Measurements from ENCODE around the gene MROH7. TPM values are rescaled to one million over a fixed set of nuclear protein-coding genes. Genes with fewer than 3 reads are reported as not detected.
"Not testable (repeated sequence)": the region's sequence is repeated elsewhere in the genome, so short reads cannot be mapped to it uniquely, and the experiment has no call there.

MROH7 gene
- total RNA-seq, 4 donors from 2014 or later, result 11.6 to 20.8 (median 14.8) TPM

DNA sequence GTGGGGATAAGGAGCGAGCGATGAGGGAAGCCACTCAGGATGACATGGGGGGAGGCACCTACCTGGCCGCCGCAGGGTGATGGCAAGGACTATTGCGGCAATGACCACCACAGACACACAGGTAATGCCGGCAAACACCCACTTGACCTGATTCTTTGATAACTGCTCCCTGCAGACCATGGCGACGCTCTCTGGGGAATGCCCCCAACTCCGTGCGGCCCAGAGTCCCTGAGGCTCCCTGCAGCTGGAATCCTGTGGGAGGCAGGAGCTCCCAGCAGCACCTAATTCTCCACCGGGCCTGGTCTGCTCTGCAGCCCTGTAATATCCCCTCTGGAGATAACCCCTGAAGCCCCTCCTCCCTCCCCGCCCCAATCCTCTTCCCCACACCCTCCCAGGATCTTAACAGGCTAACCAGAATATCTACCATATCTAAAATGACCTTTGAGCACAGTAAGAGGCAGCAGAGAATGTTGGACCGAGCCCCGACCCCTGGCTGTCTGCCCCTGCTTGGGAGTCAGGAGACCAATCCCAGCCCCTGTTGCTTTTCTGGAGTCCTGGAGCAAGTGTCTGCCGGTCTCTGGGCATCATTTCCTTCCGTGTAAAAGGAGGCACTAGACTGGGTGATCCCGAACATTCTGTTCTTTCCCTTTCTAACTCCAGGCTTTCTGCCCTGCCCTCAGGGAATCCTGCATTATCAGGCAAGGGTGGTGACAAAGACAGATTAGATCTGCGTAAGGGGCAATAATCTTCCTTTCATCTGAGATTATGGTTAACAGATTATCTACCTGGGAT is 18.2 kb upstream of the MROH7 start, which contains the start of gene FAM151A:
TSS of gene FAM151A (minus strand) at position 310 of the 792 bp plus-strand sequence. CDS start at position 180, 130 bp downstream.
- Histone ChIP-seq H3K4me3 (no peak within 1 kb of the TSS), H3K27ac (replicated peaks in 1 of 4) (no peak within 1 kb of the TSS), H3K9me3 (no peaks in the 10 kb centered on the region), H3K27me3 (no peaks in the 10 kb centered on the region), H3K36me3 (no peaks in the 10 kb centered on the region), H3K4me1 (no peaks in the 10 kb centered on the region)
- no peak for TF ChIP-seq EP300 (IDR thresholded peaks at IDR 0.05)
- 85% methylated on average over 16 of the region's 18 CpGs for WGBS
- intact Hi-C loops (cut with DNase I), result no loop called here
- DNase-seq (ENCODE audit: extremely low spot score), result no peak

DNA sequence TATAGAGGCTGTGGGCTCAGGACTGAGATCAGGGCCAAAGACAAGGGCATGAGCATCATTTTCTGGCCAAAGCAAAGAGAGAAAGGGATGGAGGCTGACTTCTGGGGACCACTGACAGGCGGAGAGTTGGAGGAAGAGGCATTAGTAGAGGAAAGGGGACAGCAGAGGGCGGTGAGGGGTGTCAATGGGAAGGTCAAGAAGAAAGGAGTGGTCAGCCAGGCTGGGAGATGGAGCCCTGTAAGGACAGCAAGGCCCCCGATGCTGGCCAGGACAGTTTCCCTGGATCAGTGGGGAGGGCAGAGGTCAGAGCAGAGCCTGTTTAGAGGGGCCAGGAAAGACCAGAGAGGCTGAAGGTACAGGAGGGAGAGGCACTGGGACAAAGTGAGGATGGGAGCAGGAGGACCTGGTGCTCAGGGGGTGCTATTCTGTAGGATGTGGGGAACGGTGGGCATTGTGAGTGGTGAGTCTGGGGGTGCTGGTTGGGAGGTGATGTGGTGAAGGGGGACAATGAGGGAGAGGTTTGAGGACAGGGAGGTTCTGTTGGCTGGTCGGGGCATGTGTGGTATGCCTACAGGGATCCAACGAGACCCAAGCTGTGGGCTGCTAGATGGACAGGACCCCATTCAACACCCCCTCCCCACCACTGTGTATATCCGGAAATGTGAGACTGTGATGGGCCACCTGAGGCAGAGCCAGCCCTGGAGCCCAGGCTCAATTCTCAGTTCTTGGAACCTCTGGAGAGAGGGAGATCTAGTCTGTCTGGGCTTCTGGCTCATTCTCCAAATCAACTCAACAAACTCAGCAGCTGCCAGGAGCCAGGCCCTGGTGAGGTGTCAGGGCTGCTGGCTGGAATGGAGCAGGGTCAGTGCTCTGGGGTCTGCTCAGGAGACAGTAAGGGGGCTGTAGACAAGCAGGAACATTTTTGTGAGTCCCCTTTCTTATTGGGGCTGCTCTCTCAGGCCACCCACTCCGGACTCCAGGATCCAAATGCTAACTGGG is 16.8 kb upstream of the MROH7 start:
- H3K27ac ChIP-seq (replicated peaks in 1 of 4), result no peak overlapping the region
- no peak overlapping the region for H3K4me3 ChIP-seq
- peak; percentile 82 for DNase-seq (ENCODE audit: extremely low spot score)

GRCh38 chr1:54627196-54627595 is 14.4 kb upstream of the MROH7 start:
- no peaks in the 10 kb centered on the region for H3K36me3 ChIP-seq
- TF ChIP-seq EP300 (IDR thresholded peaks at IDR 0.05) (no peak), POLR2A (IDR thresholded peaks at IDR 0.05; ENCODE audit: low read depth) (no peak), POLR2AphosphoS5 (IDR thresholded peaks at IDR 0.05) (no peak)
- TF ChIP-seq, protein P1, sequence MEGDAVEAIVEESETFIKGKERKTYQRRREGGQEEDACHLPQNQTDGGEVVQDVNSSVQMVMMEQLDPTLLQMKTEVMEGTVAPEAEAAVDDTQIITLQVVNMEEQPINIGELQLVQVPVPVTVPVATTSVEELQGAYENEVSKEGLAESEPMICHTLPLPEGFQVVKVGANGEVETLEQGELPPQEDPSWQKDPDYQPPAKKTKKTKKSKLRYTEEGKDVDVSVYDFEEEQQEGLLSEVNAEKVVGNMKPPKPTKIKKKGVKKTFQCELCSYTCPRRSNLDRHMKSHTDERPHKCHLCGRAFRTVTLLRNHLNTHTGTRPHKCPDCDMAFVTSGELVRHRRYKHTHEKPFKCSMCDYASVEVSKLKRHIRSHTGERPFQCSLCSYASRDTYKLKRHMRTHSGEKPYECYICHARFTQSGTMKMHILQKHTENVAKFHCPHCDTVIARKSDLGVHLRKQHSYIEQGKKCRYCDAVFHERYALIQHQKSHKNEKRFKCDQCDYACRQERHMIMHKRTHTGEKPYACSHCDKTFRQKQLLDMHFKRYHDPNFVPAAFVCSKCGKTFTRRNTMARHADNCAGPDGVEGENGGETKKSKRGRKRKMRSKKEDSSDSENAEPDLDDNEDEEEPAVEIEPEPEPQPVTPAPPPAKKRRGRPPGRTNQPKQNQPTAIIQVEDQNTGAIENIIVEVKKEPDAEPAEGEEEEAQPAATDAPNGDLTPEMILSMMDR (IDR thresholded peaks at IDR 0.05), result no peak
- no peak overlapping the region for H3K27ac ChIP-seq (replicated peaks in 1 of 4)
- DNase-seq (ENCODE audit: extremely low spot score), result no peak
- no peak overlapping the region for H3K4me3 ChIP-seq
- 60% methylated on average over 9 of the region's 10 CpGs for WGBS
- no peaks in the 10 kb centered on the region for H3K27me3 ChIP-seq
- H3K9me3 ChIP-seq, result no peaks in the 10 kb centered on the region
- intact Hi-C loops (cut with DNase I), result no loop called here
- no peaks in the 10 kb centered on the region for H3K4me1 ChIP-seq

More for the DNA sequence above, 16.8 kb upstream of the MROH7 start:
- Histone ChIP-seq H3K9me3 (no peaks in the 10 kb centered on the region), H3K4me1 (no peaks in the 10 kb centered on the region), H3K27me3 (no peaks in the 10 kb centered on the region), H3K36me3 (no peaks in the 10 kb centered on the region)
- WGBS, result 88% methylated on average over 8 of the region's 8 CpGs
- intact Hi-C loops (cut with DNase I), result no loop called here
- TF ChIP-seq POLR2A (IDR thresholded peaks at IDR 0.05; ENCODE audit: low read depth), result no peak
- TF ChIP-seq, protein P1 (IDR thresholded peaks at IDR 0.05), result no peak
- TF ChIP-seq POLR2AphosphoS5 (IDR thresholded peaks at IDR 0.05), result no peak

- H3K27me3 ChIP-seq; H3K4me3 ChIP-seq; intact Hi-C loops (cut with DNase I); DNase-seq (ENCODE audit: extremely low spot score); H3K4me1 ChIP-seq; H3K9me3 ChIP-seq; H3K27ac ChIP-seq (replicated peaks in 1 of 4): not testable (repeated sequence)
- H3K36me3 ChIP-seq, result peaks cover 6 to 26% (median 7%) of the 10 kb centered on the region in 4 donors
- 95% methylated on average over 7 of the region's 7 CpGs for WGBS
Measured at GRCh38 chr1:54635804-54636203, 5.8 kb upstream of the MROH7 start.

DNA sequence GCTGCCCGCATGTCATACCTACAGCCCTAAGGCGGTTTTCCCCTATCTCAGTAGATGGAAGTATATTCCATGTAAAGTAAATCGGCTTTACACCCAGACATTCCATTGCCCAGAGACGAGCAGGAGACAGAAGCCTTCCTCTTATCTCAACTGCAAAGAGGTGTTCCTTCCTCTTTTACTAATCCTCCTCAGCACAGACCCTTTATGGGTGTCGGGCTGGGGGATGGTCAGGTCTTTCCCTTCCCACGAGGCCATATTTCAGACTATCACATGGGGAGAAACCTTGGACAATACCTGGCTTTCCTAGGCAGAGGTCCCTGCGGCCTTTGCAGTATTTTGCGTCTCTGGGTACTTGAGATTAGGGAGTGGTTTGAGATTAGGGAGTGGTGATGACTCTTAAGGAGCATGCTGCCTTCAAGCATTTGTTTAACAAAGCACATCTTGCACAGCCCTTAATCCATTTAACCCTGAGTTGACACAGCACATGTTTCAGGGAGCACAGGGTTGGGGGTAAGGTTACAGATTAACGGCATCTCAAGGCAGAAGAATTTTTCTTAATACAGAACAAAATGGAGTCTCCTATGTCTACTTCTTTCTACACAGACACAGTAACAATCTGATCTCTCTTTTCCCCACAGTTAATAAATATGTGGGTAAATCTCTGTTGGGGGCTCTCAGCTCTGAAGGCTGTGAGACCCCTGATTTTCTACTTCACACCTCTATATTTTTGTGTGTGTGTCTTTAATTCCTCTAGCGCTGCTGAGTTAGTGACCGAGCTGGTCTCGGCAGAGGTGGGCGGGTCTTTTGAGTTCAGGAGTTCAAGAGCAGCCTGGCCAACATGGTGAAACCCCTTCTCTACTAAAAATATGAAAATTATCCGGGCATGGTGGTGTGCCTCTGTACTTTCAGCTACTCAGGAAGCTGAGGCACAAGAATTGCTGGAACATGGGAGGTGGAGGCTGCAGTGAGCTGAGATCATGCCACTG is 4.8 kb upstream of the MROH7 start:
- DNase-seq (ENCODE audit: extremely low spot score); H3K27ac ChIP-seq (replicated peaks in 1 of 4); H3K4me1 ChIP-seq; H3K4me3 ChIP-seq; H3K9me3 ChIP-seq; intact Hi-C loops (cut with DNase I); H3K27me3 ChIP-seq: not testable (repeated sequence)
- peaks cover 6 to 26% (median 7%) of the 10 kb centered on the region in 4 donors for H3K36me3 ChIP-seq
- WGBS, result 79% methylated on average over 13 of the region's 14 CpGs

Measured in esophagus muscularis mucosa (tissue), 4 donors.